Neuron (in vitro differentiated cells): Measurements from ENCODE around the gene PGA4.
"Not testable (repeated sequence)": the region's sequence is repeated elsewhere in the genome, so short reads cannot be mapped to it uniquely, and the experiment has no call there.

Source experiments
- H2AFZ ChIP-seq: one replicate; pipeline ENCODE4 v1.6.1; 2013; ENCODE audit warnings: low read depth, mild to moderate bottlenecking, inconsistent platforms, low read length, moderate library complexity
- H3K27me3 ChIP-seq: one replicate; pipeline ENCODE4 v1.6.1; 2013; ENCODE audit warnings: low read length; ENCODE audit not compliant: insufficient read depth
- H3K36me3 ChIP-seq: one replicate; pipeline ENCODE4 v1.6.1; 2013; ENCODE audit warnings: low read length; ENCODE audit not compliant: insufficient read depth
- H3K4me1 ChIP-seq: one replicate; pipeline ENCODE4 v1.6.1; 2013; ENCODE audit warnings: low read length; ENCODE audit not compliant: insufficient read depth
- H3K4me3 ChIP-seq: 2 replicates; pipeline ENCODE4 v1.5.1; 2013; ENCODE audit warnings: mild to moderate bottlenecking, low read length, moderate library complexity
- H3K9me3 ChIP-seq: one replicate; pipeline ENCODE4 v1.6.1; 2013; ENCODE audit warnings: low read length

Gene PGA4

DNA sequence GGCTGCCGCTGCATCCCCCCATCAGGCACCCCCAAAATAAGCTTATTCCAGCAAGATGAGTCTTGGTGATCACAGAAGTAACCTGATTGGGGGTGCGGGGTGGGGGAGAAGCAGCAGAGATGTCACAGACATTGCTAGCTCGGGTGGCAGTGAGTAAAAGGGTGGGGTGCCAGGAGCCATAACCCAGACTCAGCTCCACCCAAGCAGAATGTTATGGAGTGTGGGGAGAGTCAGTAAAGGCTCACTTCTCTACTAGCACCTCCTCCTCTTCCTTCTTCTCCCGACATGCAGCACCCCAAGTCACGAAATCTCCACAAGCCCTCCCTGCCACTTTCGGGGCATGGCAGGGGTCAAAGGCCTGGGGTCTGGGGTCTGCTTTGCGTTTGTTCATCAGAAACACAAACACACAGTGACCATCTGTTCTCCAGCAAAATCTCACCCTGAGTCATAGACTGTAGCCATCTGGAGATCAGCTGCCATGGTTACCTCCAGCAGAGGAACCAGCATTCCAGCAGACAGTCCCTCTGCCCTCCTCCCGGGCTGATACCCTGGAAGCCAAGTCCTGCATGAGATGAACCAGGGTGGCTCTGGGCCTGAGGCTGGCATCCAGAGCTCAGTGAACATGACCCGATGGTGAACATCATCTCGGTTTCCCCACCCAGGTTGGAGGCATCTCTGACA, 23.3 kb downstream of the PGA4 start:
- not testable (repeated sequence) for H3K4me1 ChIP-seq, H2AFZ ChIP-seq, H3K4me3 ChIP-seq, H3K27me3 ChIP-seq, H3K36me3 ChIP-seq, H3K9me3 ChIP-seq

GRCh38 chr11:61248071-61248470, 25.9 kb downstream of the PGA4 start:
- not testable (repeated sequence) for H3K9me3 ChIP-seq, H3K4me3 ChIP-seq, H3K4me1 ChIP-seq, H3K27me3 ChIP-seq, H3K36me3 ChIP-seq, H2AFZ ChIP-seq

GRCh38 chr11:61249201-61249600, 27.1 kb downstream of the PGA4 start:
- H2AFZ ChIP-seq, H3K36me3 ChIP-seq, H3K4me3 ChIP-seq, H3K27me3 ChIP-seq, H3K4me1 ChIP-seq, H3K9me3 ChIP-seq: not testable (repeated sequence)

- H3K4me1 ChIP-seq, result not testable (repeated sequence)
These were observed 28.9 kb downstream of the PGA4 start for GRCh38 chr11:61250796-61251765.

GRCh38 chr11:61252332-61252731, 30.2 kb downstream of the PGA4 start:
- H3K9me3 ChIP-seq, H2AFZ ChIP-seq, H3K4me1 ChIP-seq, H3K4me3 ChIP-seq, H3K36me3 ChIP-seq, H3K27me3 ChIP-seq: not testable (repeated sequence)

More at GRCh38 chr11:61250796-61251765, 28.9 kb downstream of the PGA4 start:
- not testable (repeated sequence) for H3K4me3 ChIP-seq, H3K36me3 ChIP-seq, H3K9me3 ChIP-seq, H2AFZ ChIP-seq, H3K27me3 ChIP-seq

GRCh38 chr11:61254403-61255025, 32.4 kb downstream of the PGA4 start:
- Histone ChIP-seq H2AFZ (no peak overlapping the region), H3K4me3 (no peak overlapping the region), H3K36me3 (no peaks in the 10 kb centered on the region), H3K4me1 (no peaks in the 10 kb centered on the region), H3K9me3 (no peaks in the 10 kb centered on the region), H3K27me3 (no peaks in the 10 kb centered on the region)

GRCh38 chr11:61256710-61257482, 34.7 kb downstream of the PGA4 start:
- H2AFZ ChIP-seq, result no peak overlapping the region
- H3K4me1 ChIP-seq, result no peaks in the 10 kb centered on the region
- no peak overlapping the region for H3K4me3 ChIP-seq
- H3K36me3 ChIP-seq, result no peaks in the 10 kb centered on the region
- H3K27me3 ChIP-seq, result no peaks in the 10 kb centered on the region
- no peaks in the 10 kb centered on the region for H3K9me3 ChIP-seq

DNA sequence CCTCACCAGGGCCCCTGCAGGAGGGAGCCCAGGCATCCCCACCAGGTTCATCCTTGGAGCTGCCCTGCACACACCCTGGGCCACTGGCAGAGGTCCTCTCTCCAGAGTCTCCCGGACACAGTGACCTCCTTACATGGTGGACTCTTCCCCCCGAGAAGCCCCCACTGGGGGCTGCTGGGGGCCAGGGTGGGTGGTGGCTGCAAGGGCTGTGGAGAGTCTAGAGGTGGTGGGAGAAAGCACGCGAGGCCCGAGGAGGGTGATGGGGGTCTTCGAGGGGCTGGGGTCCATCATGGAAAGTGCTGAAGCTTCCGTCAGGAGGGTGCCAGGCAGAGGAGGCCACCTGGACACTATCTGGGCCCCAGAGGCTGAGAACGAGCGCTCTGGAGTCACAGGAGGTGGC, 36.4 kb downstream of the PGA4 start:
- no peaks in the 10 kb centered on the region for H3K36me3 ChIP-seq
- H2AFZ ChIP-seq, result no peak overlapping the region
- no peak overlapping the region for H3K4me3 ChIP-seq
- no peaks in the 10 kb centered on the region for H3K4me1 ChIP-seq
- no peaks in the 10 kb centered on the region for H3K27me3 ChIP-seq
- no peaks in the 10 kb centered on the region for H3K9me3 ChIP-seq

DNA sequence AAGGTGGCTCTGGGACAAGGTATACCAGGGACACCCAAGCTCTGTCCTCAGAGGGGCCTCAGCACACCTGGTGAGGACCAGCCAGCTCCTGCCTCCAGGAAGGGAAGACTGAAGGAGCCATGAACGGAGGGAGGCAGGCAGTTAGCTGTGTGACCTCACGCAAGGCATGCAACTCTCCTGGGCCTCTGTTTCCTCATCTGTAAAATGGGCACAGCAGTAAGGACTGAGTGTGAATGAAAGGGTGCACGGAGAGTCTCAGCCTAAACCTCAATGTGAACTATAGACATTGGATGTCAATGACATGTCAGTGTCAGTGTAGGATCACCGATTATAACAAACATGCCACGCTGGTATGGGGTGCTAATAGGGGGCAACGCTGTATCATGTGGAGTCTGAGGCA, 37.2 kb downstream of the PGA4 start:
- no peaks in the 10 kb centered on the region for H3K9me3 ChIP-seq
- no peaks in the 10 kb centered on the region for H3K4me1 ChIP-seq
- no peaks in the 10 kb centered on the region for H3K27me3 ChIP-seq
- no peaks in the 10 kb centered on the region for H3K36me3 ChIP-seq
- no peak overlapping the region for H2AFZ ChIP-seq
- no peak overlapping the region for H3K4me3 ChIP-seq

DNA sequence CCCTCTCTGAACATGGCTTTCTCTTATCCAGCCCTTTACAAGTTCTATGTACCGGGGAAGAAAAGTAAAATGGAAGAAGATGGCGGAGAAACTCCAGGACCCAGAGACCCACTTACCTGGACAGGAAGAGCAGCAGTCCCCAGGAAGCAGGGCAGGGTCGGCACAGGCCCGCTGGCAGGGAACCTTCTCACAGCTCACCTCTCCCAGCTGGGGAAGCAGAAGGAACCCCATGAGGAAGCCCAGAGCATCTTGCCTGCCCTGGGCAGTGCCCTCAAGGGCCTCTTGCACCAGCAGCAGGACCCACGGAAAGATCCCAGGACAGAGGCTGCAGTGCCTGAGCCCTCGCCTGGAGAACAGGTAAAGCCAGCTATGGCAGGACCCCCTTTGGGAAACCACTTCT, 42.2 kb downstream of the PGA4 start:
- Histone ChIP-seq H3K36me3 (no peaks in the 10 kb centered on the region), H3K4me3 (no peak overlapping the region), H3K9me3 (no peaks in the 10 kb centered on the region), H3K27me3 (no peaks in the 10 kb centered on the region), H3K4me1 (no peaks in the 10 kb centered on the region), H2AFZ (no peak overlapping the region)

DNA sequence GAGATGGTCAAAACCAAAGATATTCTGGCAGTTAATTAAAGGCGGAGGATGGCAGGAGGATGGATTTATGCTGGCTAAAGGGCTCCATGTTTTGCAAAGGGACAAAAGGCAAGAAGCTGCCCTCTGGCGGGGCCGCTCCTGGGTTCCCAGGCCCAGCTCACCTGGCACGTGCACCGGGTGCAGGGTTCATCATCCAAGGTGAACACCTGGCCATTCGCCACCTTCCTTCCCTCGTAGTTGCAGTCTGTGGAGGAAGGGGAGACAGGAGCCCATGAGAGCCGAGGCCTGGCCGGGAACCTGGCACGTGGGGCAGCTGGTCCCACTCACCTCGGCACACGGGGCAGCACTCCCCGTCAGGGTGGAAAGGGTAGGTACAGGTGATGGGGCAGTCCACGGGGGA, 42.6 kb downstream of the PGA4 start:
- H3K4me3 ChIP-seq, result no peak overlapping the region

DNA sequence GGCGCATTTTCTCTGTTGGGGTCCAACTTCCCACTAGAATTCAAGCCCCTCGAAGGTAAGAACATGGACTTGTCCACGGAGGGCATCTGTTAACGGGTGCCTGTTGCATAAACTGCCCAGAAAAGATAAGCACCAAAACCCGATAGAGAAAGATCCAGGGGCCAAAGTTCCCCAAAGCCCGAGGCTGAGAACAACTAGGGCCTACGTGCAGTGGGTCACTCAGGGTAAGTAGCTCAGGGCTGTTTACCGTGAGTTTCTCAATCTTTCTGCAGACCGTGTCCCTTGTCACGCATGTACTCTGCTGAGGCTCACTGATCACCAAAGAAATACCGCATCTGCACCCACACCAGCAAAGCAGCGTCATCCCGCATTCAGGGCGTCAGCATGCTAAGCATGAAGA, 43.2 kb downstream of the PGA4 start:
- H3K4me1 ChIP-seq, result no peaks in the 10 kb centered on the region
- no peaks in the 10 kb centered on the region for H3K36me3 ChIP-seq
- no peaks in the 10 kb centered on the region for H3K27me3 ChIP-seq
- no peak overlapping the region for H2AFZ ChIP-seq
- no peaks in the 10 kb centered on the region for H3K9me3 ChIP-seq
- no peak overlapping the region for H3K4me3 ChIP-seq

More for the DNA sequence above, 42.6 kb downstream of the PGA4 start:
- Histone ChIP-seq H3K9me3 (no peaks in the 10 kb centered on the region), H3K27me3 (no peaks in the 10 kb centered on the region), H2AFZ (no peak overlapping the region), H3K36me3 (no peaks in the 10 kb centered on the region), H3K4me1 (no peaks in the 10 kb centered on the region)

GRCh38 chr11:61266602-61267001, 44.5 kb downstream of the PGA4 start:
- H3K4me3 ChIP-seq, result no peak overlapping the region
- H3K27me3 ChIP-seq, result no peaks in the 10 kb centered on the region
- H2AFZ ChIP-seq, result no peak overlapping the region
- no peaks in the 10 kb centered on the region for H3K9me3 ChIP-seq
- no peaks in the 10 kb centered on the region for H3K36me3 ChIP-seq
- H3K4me1 ChIP-seq, result no peaks in the 10 kb centered on the region
